Esophagus muscularis mucosa (tissue), 4 donors: ENCODE measurements around the gene CFD. TPM values are rescaled to one million over a fixed set of nuclear protein-coding genes. Genes with fewer than 3 reads are reported as not detected.

ENCODE experiments used
- DNase-seq: peaks from one replicate; pipeline ENCODE4 v3.0.0-alpha.2; 2017; ENCODE audit errors: extremely low spot score
- H3K27ac ChIP-seq, 4 donors: fragments of 200-600 bp; sonication (generic); replicated peaks in 1 of 4; 1 replicate in 3 of 4; 2 replicates in 1 of 4; pipeline ENCODE4 v1.5.1; 2016 to 2019; ENCODE audit warnings: mild to moderate bottlenecking in 1 of 4
- H3K27me3 ChIP-seq, 4 donors: fragments of 200-600 bp; sonication (generic); one replicate each; pipeline versions ENCODE4 v1.5.1 to v1.6.0; 2016 to 2019
- H3K36me3 ChIP-seq, 4 donors: fragments of 200-600 bp; sonication (generic); one replicate each; pipeline ENCODE4 v1.5.1; 2016 to 2019
- H3K4me1 ChIP-seq, 4 donors: fragments of 200-600 bp; sonication (generic); one replicate each; pipeline ENCODE4 v1.5.1; 2016 to 2019
- H3K4me3 ChIP-seq, 4 donors: fragments of 200-600 bp; sonication (generic); 1 replicate in 2 of 4; 2 replicates in 2 of 4; pipeline ENCODE4 v1.5.1; 2016 to 2019; ENCODE audit warnings: mild to moderate bottlenecking in 4 of 4, moderate library complexity in 1 of 4
- H3K9me3 ChIP-seq, 4 donors: fragments of 200-600 bp; sonication (generic); 1 replicate in 3 of 4; 2 replicates in 1 of 4; pipeline ENCODE4 v1.5.1; 2016 to 2019
- EP300 ChIP-seq: sonication (generic); formaldehyde crosslinking; IDR thresholded peaks from one replicate; pipeline ENCODE4 v1.6.1; 2017; ENCODE audit warnings: antibody characterized with exemption
- POLR2A ChIP-seq: fragments of 450-650 bp; IDR thresholded peaks from one replicate; pipeline ENCODE4 v1.6.1; 2017; ENCODE audit warnings: antibody characterized with exemption, moderate library complexity, mild to moderate bottlenecking, low read depth
- POLR2AphosphoS5 ChIP-seq, 2 donors: sonication (generic); formaldehyde crosslinking; IDR thresholded peaks; one replicate each; pipeline ENCODE4 v1.6.1; 2017; ENCODE audit warnings: antibody characterized with exemption in 2 of 2
- WGBS: methylation state at CpG from one replicate; pipeline ENCODE4 v1.1.5; 2018; 5-methylcytosine and 5-hydroxymethylcytosine counted together
- intact Hi-C: fragments of 100-400 bp; cut with DNase I; formaldehyde crosslinking; loops from one replicate; pipeline ENCODE4 v1.15.1; 2023
- small RNA-seq, 3 donors: library from RNA; depleted of rRNA; stranded (forward); fragments of <200 nt; gene quantifications; one replicate each; pipeline ENCODE3, GENCODE V24; 2016
- total RNA-seq, 4 donors: library from RNA; depleted of rRNA; stranded (reverse); fragments of >200 nt; gene quantifications; one replicate each; pipeline versions ENCODE4 v1.1.0 to v1.2.1, GENCODE V29; 2016
- TF ChIP-seq, protein P1 (sequence below), 3 experiments: fragments of 200-600 bp in 2 of 3; fragments of 450-650 bp in 1 of 3; sonication (generic) in 2 of 3; IDR thresholded peaks; one replicate each; pipeline ENCODE4 v1.5.1; 2017 to 2019; ENCODE audit warnings: antibody characterized with exemption in 3 of 3, mild to moderate bottlenecking in 2 of 3, moderate library complexity in 1 of 3

The CFD gene
- total RNA-seq, 4 donors from 2014 or later: 298 to 1,068 (median 643) TPM

DNA sequence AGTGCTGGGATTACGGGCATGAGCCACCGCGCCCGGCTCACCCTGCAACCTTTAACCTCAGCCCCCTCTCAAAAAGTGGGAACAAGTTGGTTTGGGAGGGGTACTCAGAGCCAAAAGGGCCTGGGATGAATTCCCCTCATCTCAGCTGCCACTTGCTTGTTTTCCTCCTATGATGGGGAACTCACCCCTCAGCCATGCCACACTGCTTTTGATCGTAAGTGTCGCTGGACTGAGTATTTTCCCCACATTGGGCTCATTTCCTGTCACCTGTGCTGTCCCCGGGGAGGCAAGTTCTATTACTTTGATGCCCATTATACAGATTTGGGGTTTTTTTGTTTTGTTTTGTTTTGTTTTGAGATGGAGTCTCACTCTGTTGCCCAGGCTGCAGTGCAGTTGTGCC lies 47.0 kb downstream of the CFD start:
- no peak overlapping the region for H3K27ac ChIP-seq
- H3K27me3 ChIP-seq: no peaks in the 10 kb centered on the region
- H3K4me1 ChIP-seq: peaks cover 0 to 29% (median 22%) of the 10 kb centered on the region in 4 donors
- H3K36me3 ChIP-seq: peaks cover 0 to 8% (median 4%) of the 10 kb centered on the region in 4 donors
- TF ChIP-seq EP300 (no peak), POLR2AphosphoS5 (IDR thresholded peaks at IDR 0.05) (no peak), POLR2A (no peak)
- TF ChIP-seq, protein P1, sequence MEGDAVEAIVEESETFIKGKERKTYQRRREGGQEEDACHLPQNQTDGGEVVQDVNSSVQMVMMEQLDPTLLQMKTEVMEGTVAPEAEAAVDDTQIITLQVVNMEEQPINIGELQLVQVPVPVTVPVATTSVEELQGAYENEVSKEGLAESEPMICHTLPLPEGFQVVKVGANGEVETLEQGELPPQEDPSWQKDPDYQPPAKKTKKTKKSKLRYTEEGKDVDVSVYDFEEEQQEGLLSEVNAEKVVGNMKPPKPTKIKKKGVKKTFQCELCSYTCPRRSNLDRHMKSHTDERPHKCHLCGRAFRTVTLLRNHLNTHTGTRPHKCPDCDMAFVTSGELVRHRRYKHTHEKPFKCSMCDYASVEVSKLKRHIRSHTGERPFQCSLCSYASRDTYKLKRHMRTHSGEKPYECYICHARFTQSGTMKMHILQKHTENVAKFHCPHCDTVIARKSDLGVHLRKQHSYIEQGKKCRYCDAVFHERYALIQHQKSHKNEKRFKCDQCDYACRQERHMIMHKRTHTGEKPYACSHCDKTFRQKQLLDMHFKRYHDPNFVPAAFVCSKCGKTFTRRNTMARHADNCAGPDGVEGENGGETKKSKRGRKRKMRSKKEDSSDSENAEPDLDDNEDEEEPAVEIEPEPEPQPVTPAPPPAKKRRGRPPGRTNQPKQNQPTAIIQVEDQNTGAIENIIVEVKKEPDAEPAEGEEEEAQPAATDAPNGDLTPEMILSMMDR (IDR thresholded peaks at IDR 0.05): no peak
- no peaks in the 10 kb centered on the region for H3K9me3 ChIP-seq
- DNase-seq: no peak
- WGBS: 94% methylated on average over 7 of the region's 7 CpGs
- H3K4me3 ChIP-seq: no peak overlapping the region
- intact Hi-C loops: no loop called here

DNA sequence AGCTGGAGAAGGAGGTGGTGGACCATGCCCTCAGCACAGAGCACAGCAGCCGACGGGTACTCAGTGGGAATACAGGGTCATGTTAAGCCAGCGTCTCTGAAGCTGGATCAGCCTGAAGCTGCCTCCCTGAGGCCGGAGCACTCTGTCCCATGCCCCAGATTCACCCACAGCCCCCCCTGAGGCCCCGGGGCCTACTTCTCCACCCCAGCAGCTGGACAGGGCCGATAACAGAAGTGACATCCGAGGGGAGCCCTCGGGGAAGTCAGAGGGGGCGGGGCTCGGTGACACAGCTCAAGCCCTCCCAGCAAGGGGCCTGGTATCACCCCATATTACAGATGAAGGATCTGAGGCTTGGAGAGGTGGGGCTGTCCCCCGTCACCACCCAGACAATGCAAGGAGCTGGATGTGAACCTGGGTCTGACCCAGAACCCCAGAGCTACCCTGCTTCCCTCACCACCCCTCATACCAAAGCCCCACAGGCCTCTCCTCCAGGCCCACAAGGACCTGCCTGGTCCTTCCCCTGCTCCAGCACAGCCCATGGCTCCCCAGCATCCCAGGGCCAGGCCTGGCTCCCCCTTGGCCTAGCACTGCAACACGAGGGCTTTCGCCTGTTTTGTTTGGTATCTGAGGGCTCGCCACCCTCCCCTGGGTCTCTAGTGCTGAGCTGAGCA lies 47.9 kb downstream of the CFD start:
- Histone ChIP-seq H3K4me3 (no peak overlapping the region), H3K9me3 (no peaks in the 10 kb centered on the region), H3K36me3 (peaks cover 0 to 4% (median 0%) of the 10 kb centered on the region in 4 donors), H3K27me3 (no peaks in the 10 kb centered on the region), H3K4me1 (peaks cover 0 to 36% (median 29%) of the 10 kb centered on the region in 4 donors), H3K27ac (no peak overlapping the region)
- no peak for DNase-seq
- intact Hi-C loops: no loop called here
- TF ChIP-seq, protein P1 (IDR thresholded peaks at IDR 0.05): no peak
- TF ChIP-seq POLR2AphosphoS5 (IDR thresholded peaks at IDR 0.05) (no peak), EP300 (no peak), POLR2A (no peak)
- 74% methylated on average over 7 of the region's 14 CpGs for WGBS

DNA sequence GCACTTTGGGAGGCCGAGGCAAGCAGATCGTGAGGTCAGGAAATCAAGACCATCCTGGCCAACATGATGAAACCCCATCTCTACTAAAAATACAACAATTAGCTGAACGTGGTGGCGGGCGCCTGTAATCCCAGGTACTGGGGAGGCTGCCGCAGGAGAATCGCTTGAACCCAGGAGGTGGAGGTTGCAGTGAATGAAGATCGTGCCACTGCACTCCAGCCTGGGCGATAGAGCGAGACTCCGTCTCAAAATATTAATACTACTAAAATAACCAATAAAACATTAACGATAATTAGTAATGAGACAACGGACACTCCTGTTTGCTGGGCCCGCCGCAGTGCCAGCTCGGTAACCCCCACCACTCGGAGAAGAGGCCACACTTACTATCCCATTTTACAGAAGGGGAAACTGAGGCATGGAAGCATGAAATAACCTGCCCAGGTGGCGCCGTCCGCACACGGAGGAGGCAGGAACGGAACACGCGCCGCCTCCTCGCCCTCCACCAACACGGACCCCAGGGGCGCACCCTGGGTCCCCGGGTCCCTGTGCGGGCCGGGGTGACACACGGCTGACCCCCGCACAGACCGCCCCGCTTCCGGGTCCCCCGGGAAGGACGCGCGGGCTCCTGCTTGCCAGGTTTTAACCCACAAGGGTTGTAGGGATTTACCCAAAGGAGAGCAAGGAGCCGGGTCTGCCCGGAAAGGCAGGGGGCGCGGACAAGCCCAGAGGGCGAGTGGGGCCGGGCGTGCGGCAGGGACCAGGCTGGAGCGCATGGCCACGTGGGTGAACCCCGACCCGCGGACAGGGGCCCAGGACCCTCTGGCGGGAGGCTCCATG lies 52.0 kb downstream of the CFD start:
- no peak for TF ChIP-seq POLR2AphosphoS5 (IDR thresholded peaks at IDR 0.05)
- TF ChIP-seq, protein P1 (IDR thresholded peaks at IDR 0.05): no peak
- no peak for TF ChIP-seq EP300
- TF ChIP-seq POLR2A: no peak
- intact Hi-C loops: no loop called here
- DNase-seq: no peak
- 82% methylated on average over 50 of the region's 54 CpGs for WGBS
- H3K4me1 ChIP-seq: peaks cover 4 to 35% (median 31%) of the 10 kb centered on the region in 4 donors
- peaks cover 0 to 3% (median 0%) of the 10 kb centered on the region in 4 donors for H3K27me3 ChIP-seq
- no peaks in the 10 kb centered on the region for H3K9me3 ChIP-seq
- H3K4me3 ChIP-seq: peak overlapping the region in 1 of 4 donors; percentile 88
- peak overlapping the region in 1 of 4 donors; percentile 48 for H3K27ac ChIP-seq
- peaks cover 0 to 4% (median 0%) of the 10 kb centered on the region in 4 donors for H3K36me3 ChIP-seq

DNA sequence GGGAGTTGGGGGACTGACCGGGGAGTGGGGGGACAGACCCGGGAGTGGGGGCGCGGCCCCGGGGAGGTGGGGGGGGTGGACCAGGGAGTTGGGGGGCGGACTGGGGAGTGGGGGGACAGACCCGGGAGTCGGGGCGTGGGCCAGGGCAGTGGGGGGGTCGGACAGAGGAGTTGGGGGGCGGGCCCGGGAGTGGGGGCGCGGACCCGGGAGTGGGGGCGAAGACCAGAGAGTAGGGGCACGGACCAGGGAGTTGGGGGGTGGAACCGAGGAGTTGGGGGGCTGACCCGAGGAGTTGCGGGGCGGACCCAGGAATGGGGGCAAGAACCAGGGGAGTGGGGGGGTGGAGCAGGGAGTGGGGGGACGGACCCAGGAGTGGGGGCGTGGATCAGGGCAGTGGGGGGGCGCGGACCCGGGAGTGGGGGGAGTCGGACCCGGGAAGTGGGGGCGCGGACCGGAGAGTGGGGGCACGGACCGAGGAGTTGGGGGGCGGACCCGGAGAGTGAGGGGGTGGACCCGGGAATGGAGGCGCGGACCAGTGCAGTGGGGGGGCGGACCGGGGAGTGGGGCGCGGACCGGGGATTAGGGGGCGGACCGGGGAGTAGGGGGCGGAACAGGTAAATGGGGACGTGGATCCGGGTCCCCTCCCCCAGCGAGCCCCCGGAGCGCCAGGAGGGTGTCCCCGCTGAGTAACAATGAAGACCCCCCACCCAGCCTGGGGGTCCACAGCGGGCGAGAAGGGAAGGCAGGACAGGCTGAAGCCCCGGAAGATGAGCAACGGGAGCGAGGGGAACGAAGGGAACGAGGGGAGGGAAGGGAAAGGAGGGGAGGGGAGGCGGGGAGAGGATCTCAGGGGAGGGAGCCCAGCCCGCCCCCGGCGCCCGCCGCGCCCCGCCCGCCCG lies 53.0 kb downstream of the CFD start:
- peak overlapping the region; percentile 79 to 94 (median 90) for H3K27ac ChIP-seq
- under 1% methylated on average over 30 of the region's 69 CpGs for WGBS
- peaks cover 0 to 13% (median 8%) of the 10 kb centered on the region in 4 donors for H3K27me3 ChIP-seq
- H3K4me1 ChIP-seq: peaks cover 12 to 44% (median 40%) of the 10 kb centered on the region in 4 donors
- H3K4me3 ChIP-seq: peak overlapping the region; percentile 77 to 94 (median 89)
- H3K9me3 ChIP-seq: no peaks in the 10 kb centered on the region
- intact Hi-C loops: no loop called here
- peaks cover 0 to 4% (median 0%) of the 10 kb centered on the region in 4 donors for H3K36me3 ChIP-seq
- DNase-seq: no peak
- no peak for TF ChIP-seq POLR2AphosphoS5 (IDR thresholded peaks at IDR 0.05)
- TF ChIP-seq, protein P1 (IDR thresholded peaks at IDR 0.05): no peak
- TF ChIP-seq EP300: no peak
- no peak for TF ChIP-seq POLR2A

Small RNA genes lying within 50 kb of the gene (small RNA-seq; reads per million reads assigned to genes)
- gene MIR3187 (0 reads per million in 3 donors), gene RNU6-9 (0 reads per million in 3 donors)

Other genes starting within 250 kb of the CFD start
- 10 to 100 TPM; 20.8 to 40.7 (median 30.4) TPM for gene POLRMT, start 226.1 kb upstream of the CFD start, total RNA-seq
- 1 to 10 TPM in 2 of 4 donors, under 1 TPM in 2; 0.50 to 2.1 (median 1.4) TPM for gene FGF22, start 219.8 kb upstream of the CFD start, total RNA-seq
- 10 to 100 TPM; 41.5 to 63.5 (median 62.3) TPM for gene RNF126, start 196.4 kb upstream of the CFD start, total RNA-seq
- gene FSTL3, start 183.3 kb upstream of the CFD start, total RNA-seq: 100 to 1,000 TPM; 115 to 226 (median 217) TPM
- under 1 TPM in 1 of 4 donors, not detected in 3; 0.34 TPM for gene PRSS57, start 164.2 kb upstream of the CFD start, total RNA-seq
- 100 to 1,000 TPM in 1 of 4 donors, 10 to 100 TPM in 3; 42.8 to 119 (median 70.8) TPM for gene PALM, start 150.7 kb upstream of the CFD start, total RNA-seq
- 1 to 10 TPM in 1 of 4 donors, not detected in 3; 2.0 TPM for gene MISP, start 108.6 kb upstream of the CFD start, total RNA-seq
- 100 to 1,000 TPM in 1 of 4 donors, 10 to 100 TPM in 3; 76.8 to 110 (median 95.3) TPM for gene PTBP1, start 62.2 kb upstream of the CFD start, total RNA-seq
- not detected for gene PLPPR3, start 37.7 kb upstream of the CFD start, total RNA-seq
- 1 to 10 TPM in 1 of 4 donors, under 1 TPM in 1, not detected in 2; 0.40 to 1.3 TPM for gene AZU1, start 31.8 kb upstream of the CFD start, total RNA-seq
- gene PRTN3, start 18.7 kb upstream of the CFD start, total RNA-seq: 1 to 10 TPM in 1 of 4 donors, not detected in 3; 1.2 TPM
- gene ELANE, start 7.4 kb upstream of the CFD start, total RNA-seq: 1 to 10 TPM in 3 of 4 donors, under 1 TPM in 1; 0.45 to 3.3 (median 1.6) TPM
- 10 to 100 TPM; 26.3 to 50.9 (median 37.2) TPM for gene MED16, start 33.5 kb downstream of the CFD start, total RNA-seq
- gene RNU6-9, start 33.8 kb downstream of the CFD start, total RNA-seq: not detected
- gene R3HDM4, start 53.6 kb downstream of the CFD start, total RNA-seq: 10 to 100 TPM; 32.0 to 52.5 (median 40.0) TPM
- gene KISS1R, start 57.7 kb downstream of the CFD start, total RNA-seq: not detected
- gene ARID3A, start 66.4 kb downstream of the CFD start, total RNA-seq: 1 to 10 TPM; 2.9 to 8.4 (median 5.0) TPM
- gene WDR18, start 124.7 kb downstream of the CFD start, total RNA-seq: 10 to 100 TPM in 3 of 4 donors, 1 to 10 TPM in 1; 9.9 to 30.3 (median 28.4) TPM
- gene GRIN3B, start 140.8 kb downstream of the CFD start, total RNA-seq: under 1 TPM in 2 of 4 donors, not detected in 2; 0.13 to 0.17 TPM
- gene TMEM259, start 161.5 kb downstream of the CFD start, total RNA-seq: 100 to 1,000 TPM; 129 to 187 (median 160) TPM
- gene RNU6-2, start 161.9 kb downstream of the CFD start, total RNA-seq: not detected
- gene CNN2, start 166.9 kb downstream of the CFD start, total RNA-seq: 10 to 100 TPM; 47.3 to 98.1 (median 81.3) TPM
- 1 to 10 TPM; 3.9 to 9.5 (median 6.9) TPM for gene ABCA7, start 180.4 kb downstream of the CFD start, total RNA-seq
- gene ARHGAP45, start 207.5 kb downstream of the CFD start, total RNA-seq: 10 to 100 TPM; 17.8 to 28.3 (median 21.2) TPM
- 100 to 1,000 TPM in 3 of 4 donors, 10 to 100 TPM in 1; 96.8 to 198 (median 135) TPM for gene POLR2E, start 235.7 kb downstream of the CFD start, total RNA-seq
- 100 to 1,000 TPM; 338 to 386 (median 375) TPM for gene GPX4, start 244.3 kb downstream of the CFD start, total RNA-seq